BE2C (cell line): ENCODE results near the gene KCND3.

ENCODE experiments used
- DNase-seq: peaks from one replicate; pipeline ENCODE4 v3.0.0-alpha.2; 2020
- H3K27me3 ChIP-seq: fragments of 250-450 bp; sonication (Bioruptor Pico); 2 replicates; pipeline ENCODE4 v1.5.1; 2020; ENCODE audit warnings: mild to moderate bottlenecking
- H3K36me3 ChIP-seq: fragments of 250-450 bp; sonication (Bioruptor Pico); 2 replicates; pipeline ENCODE4 v1.5.1; 2020; ENCODE audit warnings: mild to moderate bottlenecking
- H3K4me1 ChIP-seq: fragments of 250-450 bp; sonication (Bioruptor Pico); 2 replicates; pipeline ENCODE4 v1.5.1; 2020
- H3K4me3 ChIP-seq: 2 replicates; pipeline ENCODE4 v1.5.1; 2011; ENCODE audit warnings: low read depth, low read length
- H3K9me3 ChIP-seq: fragments of 250-450 bp; sonication (Bioruptor Pico); 2 replicates; pipeline ENCODE4 v1.5.1; 2020
- TF ChIP-seq, protein P1 (sequence below): IDR thresholded peaks from 2 replicates; pipeline ENCODE4 v1.5.1; 2012; ENCODE audit warnings: mild to moderate bottlenecking, low read depth, low read length

KCND3 gene

DNA sequence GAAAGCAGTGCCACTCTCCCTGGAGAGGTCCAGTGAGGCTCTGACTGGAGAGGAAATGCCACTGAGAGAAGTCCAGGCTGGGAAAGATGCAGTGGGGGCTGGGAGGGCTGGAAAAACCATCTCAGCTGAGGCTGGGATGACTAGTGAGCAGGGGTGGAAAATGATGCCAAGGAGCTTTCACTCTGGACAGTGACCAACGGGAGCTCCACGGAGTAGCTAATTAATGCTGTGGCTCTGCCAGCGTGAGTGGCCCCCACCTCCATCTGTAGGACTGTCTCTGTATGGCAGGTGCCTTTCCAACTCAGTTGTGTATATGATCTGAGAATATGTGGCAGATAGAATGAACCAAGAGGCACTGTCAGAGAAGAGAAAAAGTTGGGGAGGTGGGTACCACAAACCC lies 147.1 kb downstream of the KCND3 start:
- Histone ChIP-seq H3K4me3 (no peak overlapping the region), H3K36me3 (no peaks in the 10 kb centered on the region), H3K9me3 (no peaks in the 10 kb centered on the region; the same call in 1 of the 2 replicates), H3K27me3 (no peaks in the 10 kb centered on the region), H3K4me1 (no peaks in the 10 kb centered on the region)
- DNase-seq: no peak
- TF ChIP-seq, protein P1, sequence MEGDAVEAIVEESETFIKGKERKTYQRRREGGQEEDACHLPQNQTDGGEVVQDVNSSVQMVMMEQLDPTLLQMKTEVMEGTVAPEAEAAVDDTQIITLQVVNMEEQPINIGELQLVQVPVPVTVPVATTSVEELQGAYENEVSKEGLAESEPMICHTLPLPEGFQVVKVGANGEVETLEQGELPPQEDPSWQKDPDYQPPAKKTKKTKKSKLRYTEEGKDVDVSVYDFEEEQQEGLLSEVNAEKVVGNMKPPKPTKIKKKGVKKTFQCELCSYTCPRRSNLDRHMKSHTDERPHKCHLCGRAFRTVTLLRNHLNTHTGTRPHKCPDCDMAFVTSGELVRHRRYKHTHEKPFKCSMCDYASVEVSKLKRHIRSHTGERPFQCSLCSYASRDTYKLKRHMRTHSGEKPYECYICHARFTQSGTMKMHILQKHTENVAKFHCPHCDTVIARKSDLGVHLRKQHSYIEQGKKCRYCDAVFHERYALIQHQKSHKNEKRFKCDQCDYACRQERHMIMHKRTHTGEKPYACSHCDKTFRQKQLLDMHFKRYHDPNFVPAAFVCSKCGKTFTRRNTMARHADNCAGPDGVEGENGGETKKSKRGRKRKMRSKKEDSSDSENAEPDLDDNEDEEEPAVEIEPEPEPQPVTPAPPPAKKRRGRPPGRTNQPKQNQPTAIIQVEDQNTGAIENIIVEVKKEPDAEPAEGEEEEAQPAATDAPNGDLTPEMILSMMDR: no peak

DNA sequence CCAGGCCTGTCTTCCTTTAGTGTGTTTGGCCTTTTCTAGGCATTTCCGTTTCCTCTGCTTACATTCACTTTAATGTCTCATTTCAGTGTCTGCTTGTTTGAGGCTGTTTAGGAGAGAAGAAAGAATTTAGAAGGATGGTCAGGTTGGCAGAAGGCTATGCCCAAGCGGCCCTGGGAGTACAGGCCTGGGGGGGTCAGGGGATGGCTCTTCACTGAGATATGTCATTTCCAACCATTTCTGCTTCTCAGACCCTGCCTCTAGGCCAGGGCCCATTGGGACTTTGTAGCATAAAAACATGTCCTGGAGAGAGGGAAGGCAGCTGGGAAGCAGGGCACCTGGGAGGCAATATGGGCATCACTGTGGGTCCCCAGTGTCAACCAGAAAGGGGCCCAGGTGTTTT lies 147.7 kb downstream of the KCND3 start:
- TF ChIP-seq, protein P1: no peak
- DNase-seq: no peak
- H3K4me3 ChIP-seq: no peak overlapping the region
- no peaks in the 10 kb centered on the region; the same call in 1 of the 2 replicates for H3K9me3 ChIP-seq
- H3K4me1 ChIP-seq: no peaks in the 10 kb centered on the region
- no peaks in the 10 kb centered on the region for H3K27me3 ChIP-seq
- H3K36me3 ChIP-seq: no peaks in the 10 kb centered on the region

DNA sequence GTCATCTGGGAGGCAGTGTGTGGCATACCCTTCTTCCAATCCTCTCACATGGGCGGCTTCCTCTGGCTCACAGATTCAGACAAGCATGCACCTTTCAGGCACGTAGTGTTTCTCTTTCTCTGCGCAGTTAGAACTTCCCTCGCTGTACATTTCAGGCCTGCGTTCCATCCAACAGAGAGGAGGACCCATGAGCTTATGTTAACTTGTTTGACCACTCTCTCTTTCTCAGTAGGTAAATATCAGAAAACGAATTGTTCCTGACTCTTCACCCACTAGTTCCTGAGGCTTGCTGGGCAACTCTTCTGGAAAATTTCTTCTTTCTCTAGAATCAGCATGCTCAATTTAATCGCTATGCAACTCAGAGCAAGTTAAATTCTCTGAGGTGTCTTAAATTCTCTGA lies 148.3 kb downstream of the KCND3 start:
- no peak overlapping the region for H3K4me3 ChIP-seq
- TF ChIP-seq, protein P1: no peak
- H3K36me3 ChIP-seq: no peaks in the 10 kb centered on the region
- no peaks in the 10 kb centered on the region for H3K27me3 ChIP-seq
- no peaks in the 10 kb centered on the region for H3K4me1 ChIP-seq
- no peak for DNase-seq
- H3K9me3 ChIP-seq: no peaks in the 10 kb centered on the region

DNA sequence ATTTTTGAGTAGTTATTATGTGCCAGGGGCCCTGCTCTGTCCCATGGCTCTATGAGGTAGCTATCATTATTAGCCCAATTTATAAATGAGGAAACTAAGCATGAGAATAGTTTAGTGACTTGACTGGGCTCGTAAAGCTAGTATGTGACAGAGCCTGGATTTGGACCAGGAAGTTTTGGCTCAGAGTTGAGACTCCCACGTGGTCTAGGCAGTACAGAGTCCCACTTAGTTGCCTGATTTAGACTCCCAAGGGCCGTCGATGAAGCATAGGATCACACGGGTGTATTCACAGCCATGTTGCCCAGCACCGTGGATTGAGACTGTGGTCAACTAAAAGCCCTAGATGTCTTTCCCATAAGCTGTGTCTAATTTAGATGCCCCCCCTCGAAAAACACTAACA lies 152.1 kb downstream of the KCND3 start:
- Histone ChIP-seq H3K9me3 (no peaks in the 10 kb centered on the region), H3K36me3 (no peaks in the 10 kb centered on the region), H3K4me3 (no peak overlapping the region), H3K27me3 (no peaks in the 10 kb centered on the region), H3K4me1 (no peaks in the 10 kb centered on the region)
- TF ChIP-seq, protein P1: no peak
- DNase-seq: no peak

DNA sequence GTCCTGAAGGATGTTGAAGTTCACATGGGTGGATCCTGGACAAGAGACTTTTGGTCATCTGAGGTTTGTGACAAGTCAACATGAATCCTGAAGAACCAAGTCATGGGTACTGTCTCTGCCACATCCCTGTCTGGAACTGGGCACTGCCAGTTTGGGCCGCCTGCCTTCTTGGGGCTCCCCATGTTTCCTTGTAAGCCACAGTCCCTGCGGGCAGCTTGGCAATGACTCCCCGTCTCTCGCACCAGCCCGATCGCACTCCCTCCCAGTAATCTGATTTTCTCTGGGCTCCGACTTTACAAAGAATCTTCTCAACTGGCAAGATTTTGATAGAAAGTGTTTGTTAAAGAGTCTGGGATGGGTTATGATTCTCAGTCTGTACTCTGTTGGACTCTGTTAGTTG lies 153.4 kb downstream of the KCND3 start:
- Histone ChIP-seq H3K9me3 (no peaks in the 10 kb centered on the region), H3K4me3 (no peak overlapping the region), H3K4me1 (no peaks in the 10 kb centered on the region), H3K36me3 (no peaks in the 10 kb centered on the region), H3K27me3 (no peaks in the 10 kb centered on the region)
- DNase-seq: no peak
- TF ChIP-seq, protein P1: no peak

DNA sequence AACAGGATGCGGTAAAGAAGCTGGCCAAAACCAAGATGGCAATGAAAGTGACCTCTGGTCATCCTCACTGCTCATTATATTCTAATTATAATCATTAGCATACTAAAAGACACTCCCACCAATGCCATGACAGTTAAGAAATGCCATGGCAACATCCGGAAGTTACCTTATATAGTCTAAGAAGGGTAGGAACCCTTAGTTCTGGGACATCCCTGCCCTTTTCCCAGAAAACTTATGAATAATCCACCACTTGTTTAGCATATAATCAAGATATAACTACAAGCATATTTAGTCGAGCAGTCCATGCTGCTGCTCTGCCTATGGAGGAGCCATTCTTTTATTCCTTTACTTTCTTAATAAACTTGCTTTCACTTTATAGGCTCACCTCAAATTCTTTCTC lies 154.0 kb downstream of the KCND3 start:
- Histone ChIP-seq H3K4me1 (no peaks in the 10 kb centered on the region), H3K4me3 (no peak overlapping the region), H3K9me3 (no peaks in the 10 kb centered on the region), H3K27me3 (no peaks in the 10 kb centered on the region), H3K36me3 (no peaks in the 10 kb centered on the region)
- no peak for DNase-seq
- TF ChIP-seq, protein P1: no peak
